ENCODE results near the gene ANKMY2.
"Not testable (repeated sequence)": the region's sequence is repeated elsewhere in the genome, so short reads cannot be mapped to it uniquely, and the experiment has no call there.

The ANKMY2 gene

GRCh38 chr7:16616542-16616941, 29.0 kb downstream of the ANKMY2 start:
- no peak for DNase-seq

DNA sequence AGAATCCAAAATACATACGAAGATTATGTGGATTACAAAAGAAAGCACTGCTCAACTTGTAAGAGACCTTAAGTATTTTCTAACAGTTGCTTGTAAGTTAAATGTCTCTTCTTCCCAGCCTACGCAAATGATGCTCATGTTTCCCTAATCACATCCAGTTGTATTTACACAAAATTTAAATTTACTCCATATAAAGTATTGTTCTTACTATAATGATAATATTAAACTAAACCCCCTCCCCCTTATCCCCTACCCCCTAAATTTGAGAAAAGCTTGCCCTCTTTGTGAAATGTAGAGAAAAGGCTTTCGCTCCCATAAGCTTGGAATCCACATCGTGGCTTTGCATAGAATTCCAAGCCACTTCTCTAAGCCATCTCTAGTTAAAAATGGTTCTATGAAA, 29.4 kb downstream of the ANKMY2 start:
- no peak for DNase-seq

GRCh38 chr7:16615228-16615627, 30.3 kb downstream of the ANKMY2 start:
- no peak for DNase-seq

- DNase-seq: no peak
Measured at GRCh38 chr7:16611711-16612110, 33.8 kb downstream of the ANKMY2 start.

DNA sequence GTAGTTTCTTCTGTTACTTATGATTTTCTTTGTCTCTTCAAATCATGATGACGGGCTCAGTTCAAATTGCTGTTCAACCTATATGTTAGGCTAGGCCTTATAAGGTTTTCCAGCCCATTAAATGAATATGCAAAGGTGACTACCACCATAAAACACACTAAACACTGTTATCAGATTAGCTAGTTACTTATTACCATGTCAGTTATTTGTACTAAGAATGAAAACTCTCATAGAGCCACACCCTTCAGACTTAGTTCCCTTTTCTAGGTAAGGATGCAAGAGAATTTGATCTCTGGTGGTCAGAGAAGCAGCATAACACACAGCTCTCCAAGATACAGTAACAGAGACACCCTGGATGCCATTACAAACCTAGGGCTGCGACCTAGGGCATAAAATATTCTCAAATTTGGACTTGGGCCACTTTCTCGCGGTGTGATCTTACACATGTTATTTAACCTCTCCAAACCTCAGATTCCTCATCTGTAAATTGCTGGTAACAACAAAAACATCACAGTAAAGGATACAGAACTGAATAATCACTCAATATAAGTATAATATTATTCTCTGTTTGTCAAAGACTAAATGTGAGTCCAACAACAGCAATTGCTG, 35.6 kb downstream of the ANKMY2 start:
- no peak for DNase-seq

GRCh38 chr7:16606704-16607103, 38.9 kb downstream of the ANKMY2 start:
- DNase-seq: no peak

GRCh38 chr7:16604054-16604453, 41.5 kb downstream of the ANKMY2 start:
- no peak for DNase-seq

DNA sequence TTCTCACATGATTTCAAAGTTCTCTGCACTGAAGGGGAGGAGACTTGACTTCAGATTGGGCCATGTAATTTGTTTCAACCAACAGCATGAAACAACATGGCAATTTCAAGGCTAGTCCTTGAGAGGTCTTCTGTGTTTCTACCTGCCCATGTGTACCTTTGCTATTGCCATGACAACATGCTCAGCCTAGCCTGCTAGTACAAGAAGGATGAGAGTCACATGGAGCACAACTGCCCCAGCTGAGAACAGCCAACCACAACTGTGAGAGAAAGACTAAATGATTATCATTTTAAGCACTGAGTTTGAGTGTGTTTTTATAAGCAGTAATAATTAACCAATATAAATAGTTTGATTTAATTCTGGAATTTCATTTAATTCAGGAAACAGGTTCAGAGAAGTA, 41.9 kb downstream of the ANKMY2 start:
- DNase-seq: no peak

- peak in 1 of 3 experiments; percentile 54 for DNase-seq
Measured at GRCh38 chr7:16599860-16600259, 45.7 kb downstream of the ANKMY2 start.

DNA sequence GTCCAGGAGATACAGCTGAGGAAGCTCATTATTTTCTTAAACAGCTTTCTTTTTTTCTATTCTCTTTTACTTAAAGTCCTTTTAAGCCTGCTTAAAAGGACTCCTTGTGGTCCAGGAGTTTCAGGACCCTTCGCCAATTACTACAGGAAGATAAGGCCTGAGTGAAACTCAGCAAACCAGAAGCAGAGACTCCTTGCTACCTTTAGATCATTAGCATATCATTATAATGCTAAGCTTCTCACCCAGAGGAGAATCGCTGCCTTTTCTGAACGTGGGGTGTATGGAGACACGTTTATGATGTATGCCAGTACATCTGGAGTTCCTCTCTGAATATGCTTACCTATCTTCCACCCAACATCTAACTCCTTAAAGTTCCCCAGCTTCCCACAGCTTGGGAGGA, 47.5 kb downstream of the ANKMY2 start:
- no peak for DNase-seq

DNA sequence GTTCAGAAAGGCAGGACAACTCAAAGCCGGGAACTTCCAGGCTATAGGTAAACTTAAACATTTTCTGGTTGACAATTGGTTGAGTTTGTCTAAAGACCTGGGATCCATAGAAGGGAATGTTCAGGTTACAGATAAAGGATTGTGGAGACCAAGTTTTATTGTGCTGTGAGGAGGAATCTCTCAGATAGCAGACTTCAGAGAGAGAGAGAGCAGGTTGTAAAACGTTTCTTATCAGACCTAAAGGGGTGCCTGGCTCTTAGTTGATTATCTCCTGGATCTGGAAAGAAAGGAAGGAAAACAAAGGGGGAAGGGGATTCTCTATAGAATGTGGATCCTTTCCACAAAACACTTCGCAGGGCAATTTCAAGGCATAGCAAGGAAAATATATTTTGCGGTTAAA, 50.0 kb downstream of the ANKMY2 start:
- DNase-seq: not testable (repeated sequence)

DNA sequence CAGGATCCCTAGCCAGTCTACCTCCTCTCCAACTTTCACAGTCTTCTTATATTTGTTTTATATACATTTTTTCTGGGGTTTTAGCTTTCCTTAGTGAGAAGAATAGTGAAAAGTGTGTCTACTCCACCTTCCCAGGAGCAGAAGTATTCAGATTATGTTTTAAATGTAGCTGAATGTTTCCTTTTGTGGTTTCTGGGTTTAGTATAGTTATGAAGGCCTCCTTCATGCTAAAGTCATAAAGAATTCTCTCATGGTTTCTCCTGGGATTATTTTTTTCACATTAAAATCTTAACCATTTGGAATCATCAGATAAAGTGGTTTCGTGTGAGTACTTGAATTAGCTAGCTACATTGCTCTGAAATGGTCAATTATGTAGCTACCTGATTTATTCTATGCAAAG, 50.9 kb downstream of the ANKMY2 start:
- DNase-seq: no peak

DNA sequence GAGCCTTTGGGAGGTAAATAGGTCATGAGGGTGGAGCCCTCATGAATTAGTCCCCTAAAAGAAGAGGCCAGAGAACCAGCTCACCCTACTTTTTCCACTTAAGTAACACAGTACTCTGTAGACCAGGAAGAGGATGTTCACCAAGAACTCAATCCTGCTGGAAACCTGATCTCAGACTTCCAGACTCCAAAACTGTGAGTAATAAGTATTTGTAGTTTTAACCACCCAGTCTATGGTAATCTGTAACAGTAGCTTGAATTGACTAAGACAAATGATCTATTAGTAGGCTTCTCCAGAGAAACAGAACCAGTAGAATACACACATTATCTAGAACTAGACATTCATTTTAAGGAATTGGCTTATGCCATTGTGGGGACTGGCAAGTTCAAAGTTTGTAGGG, 51.5 kb downstream of the ANKMY2 start:
- no peak for DNase-seq

GRCh38 chr7:16592395-16592794, 53.2 kb downstream of the ANKMY2 start:
- no peak for DNase-seq

- DNase-seq: peak in 1 of 3 experiments; percentile 21
Measured at GRCh38 chr7:16590424-16590823, 55.1 kb downstream of the ANKMY2 start.

- DNase-seq: no peak
Measured at GRCh38 chr7:16589881-16590280, 55.7 kb downstream of the ANKMY2 start.

DNA sequence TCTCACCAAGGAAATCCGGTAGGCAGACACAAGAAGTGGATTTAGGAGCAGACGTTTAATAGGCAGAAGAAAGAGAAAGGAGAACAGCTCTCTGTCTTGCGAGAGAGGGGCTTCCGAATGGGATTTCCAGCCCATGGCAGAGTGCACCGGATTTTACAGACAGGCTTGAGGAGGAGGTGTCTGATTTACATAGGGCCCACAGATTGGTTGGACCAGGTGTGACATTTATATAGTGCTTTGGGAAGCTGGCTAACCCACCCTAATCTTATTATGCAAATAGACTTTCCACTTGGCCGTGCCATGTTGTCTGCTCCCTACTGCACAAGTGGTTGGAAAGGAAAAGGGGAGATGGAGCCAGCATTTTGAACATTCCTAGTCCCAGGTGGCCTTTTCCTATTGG, 57.8 kb downstream of the ANKMY2 start:
- peak in 2 of 3 experiments; percentile 13 to 63 for DNase-seq

- DNase-seq: no peak
Measured at GRCh38 chr7:16587129-16587528, 58.4 kb downstream of the ANKMY2 start.

GRCh38 chr7:16586081-16586874, 59.3 kb downstream of the ANKMY2 start:
- no peak for DNase-seq

GRCh38 chr7:16585540-16585939, 60.0 kb downstream of the ANKMY2 start:
- no peak for DNase-seq

DNA sequence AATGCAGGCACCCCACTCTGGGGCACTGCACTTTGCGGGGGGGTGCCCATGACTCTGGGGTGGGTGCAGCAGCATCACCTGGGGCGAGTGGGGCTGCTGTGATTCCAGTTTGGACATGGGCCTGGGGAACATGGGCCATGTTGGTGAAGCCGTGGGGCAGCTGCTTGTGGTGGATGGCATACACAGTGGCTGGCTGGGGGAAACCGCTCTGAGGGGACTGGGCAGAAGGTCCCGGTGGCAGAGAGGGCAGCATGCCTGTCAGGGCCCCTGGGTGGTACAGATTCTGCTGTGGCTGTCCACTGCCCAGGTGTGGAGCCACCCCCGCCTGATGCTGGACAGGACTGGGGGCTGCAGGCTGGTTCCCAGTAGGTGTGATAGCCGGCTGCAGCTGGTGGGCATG, 61.7 kb downstream of the ANKMY2 start:
- DNase-seq: no peak

- no peak for DNase-seq
Measured at GRCh38 chr7:16581286-16581685, 64.3 kb downstream of the ANKMY2 start.

GRCh38 chr7:16579216-16579615, 66.3 kb downstream of the ANKMY2 start:
- DNase-seq: peak in 1 of 3 experiments; percentile 80

DNA sequence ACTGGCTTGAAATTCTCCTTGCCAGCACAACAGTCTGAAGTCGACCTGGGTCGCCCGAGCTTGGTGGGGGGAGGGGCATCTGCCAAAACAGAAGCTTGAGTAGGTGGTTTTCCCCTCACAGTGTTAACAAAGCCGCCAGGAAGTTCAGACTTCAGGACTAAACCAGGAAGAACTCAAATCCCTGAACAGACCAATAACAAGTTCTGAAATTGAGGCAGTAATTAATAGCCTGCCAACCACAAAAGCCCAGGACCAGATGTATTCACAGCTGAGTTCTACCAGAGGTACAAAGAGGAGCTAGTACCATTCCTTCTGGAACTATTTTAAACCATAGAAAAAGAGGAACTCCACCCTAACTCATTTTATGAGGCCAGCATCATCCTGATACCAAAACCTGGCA, 73.6 kb downstream of the ANKMY2 start:
- no peak for DNase-seq

Data from NCI-H1417 (cell line).